Subcutaneous adipose tissue (tissue), 4 donors: ENCODE data around the gene UPK3A. TPM values are rescaled to one million over a fixed set of nuclear protein-coding genes. Genes with fewer than 3 reads are reported as not detected.

Source experiments
- total RNA-seq, 4 donors: library from RNA; depleted of rRNA; stranded (reverse); fragments of >200 nt; gene quantifications; one replicate each; pipeline ENCODE4 v1.1.0, GENCODE V29; 2016
- TF ChIP-seq, protein P1 (sequence below): fragments of 450-650 bp; IDR thresholded peaks from one replicate; pipeline ENCODE4 v1.5.1; 2016; ENCODE audit warnings: low read depth, mild to moderate bottlenecking, control low read depth, antibody characterized with exemption, moderate library complexity

Gene UPK3A
- total RNA-seq, 4 donors from 2014 or later, result not detected

DNA sequence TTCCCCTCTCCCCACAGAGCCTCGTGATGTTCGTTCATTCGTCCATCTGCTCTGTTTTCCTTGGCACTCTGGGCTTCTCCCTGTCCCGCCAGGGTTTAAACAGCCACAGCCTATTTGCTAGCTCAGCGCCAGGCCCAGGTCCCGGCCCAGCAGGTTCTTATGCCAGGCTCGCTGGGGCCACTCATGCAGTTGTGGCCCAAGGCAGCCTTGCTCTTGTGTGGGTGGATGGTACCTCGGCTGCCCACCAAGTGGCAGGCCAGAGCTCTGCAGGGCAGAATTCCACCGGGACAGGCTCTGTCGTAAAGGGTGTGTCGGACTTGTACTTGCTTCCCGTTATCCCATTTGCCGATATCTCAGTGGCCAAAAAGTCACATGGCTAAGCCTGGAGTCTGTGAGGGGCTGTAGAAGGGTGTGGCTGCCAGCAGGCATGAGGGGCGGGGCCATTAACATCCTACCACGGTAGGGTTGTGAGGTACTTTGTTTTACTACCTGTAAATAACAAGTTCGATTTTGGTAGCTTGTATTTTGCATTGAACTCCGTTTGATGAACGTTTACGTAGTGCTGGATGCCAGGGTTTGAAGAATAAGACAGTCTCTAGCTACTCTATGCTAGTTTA is 32.9 kb downstream of the UPK3A start:
- TF ChIP-seq, protein P1, sequence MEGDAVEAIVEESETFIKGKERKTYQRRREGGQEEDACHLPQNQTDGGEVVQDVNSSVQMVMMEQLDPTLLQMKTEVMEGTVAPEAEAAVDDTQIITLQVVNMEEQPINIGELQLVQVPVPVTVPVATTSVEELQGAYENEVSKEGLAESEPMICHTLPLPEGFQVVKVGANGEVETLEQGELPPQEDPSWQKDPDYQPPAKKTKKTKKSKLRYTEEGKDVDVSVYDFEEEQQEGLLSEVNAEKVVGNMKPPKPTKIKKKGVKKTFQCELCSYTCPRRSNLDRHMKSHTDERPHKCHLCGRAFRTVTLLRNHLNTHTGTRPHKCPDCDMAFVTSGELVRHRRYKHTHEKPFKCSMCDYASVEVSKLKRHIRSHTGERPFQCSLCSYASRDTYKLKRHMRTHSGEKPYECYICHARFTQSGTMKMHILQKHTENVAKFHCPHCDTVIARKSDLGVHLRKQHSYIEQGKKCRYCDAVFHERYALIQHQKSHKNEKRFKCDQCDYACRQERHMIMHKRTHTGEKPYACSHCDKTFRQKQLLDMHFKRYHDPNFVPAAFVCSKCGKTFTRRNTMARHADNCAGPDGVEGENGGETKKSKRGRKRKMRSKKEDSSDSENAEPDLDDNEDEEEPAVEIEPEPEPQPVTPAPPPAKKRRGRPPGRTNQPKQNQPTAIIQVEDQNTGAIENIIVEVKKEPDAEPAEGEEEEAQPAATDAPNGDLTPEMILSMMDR, result no peak

DNA sequence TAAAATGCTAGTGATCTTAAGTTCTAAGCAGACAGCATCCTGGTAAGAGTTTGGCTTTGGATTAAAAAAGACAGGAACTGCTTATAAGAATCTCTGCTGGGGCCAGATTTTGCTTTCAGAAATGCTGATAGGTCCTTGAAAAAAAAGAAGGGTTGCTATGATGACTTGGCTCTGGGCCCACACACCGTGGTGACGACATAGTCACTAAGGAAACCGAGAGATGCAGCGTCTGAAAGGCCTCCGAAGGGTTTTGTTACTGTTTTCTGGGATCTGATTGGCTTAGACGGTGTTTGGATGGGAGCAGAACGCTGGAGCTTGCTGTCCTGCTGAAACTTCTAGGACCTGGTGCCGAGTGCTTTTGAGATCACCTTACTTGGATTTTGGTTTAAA is 33.4 kb downstream of the UPK3A start:
- TF ChIP-seq, protein P1, result no peak

DNA sequence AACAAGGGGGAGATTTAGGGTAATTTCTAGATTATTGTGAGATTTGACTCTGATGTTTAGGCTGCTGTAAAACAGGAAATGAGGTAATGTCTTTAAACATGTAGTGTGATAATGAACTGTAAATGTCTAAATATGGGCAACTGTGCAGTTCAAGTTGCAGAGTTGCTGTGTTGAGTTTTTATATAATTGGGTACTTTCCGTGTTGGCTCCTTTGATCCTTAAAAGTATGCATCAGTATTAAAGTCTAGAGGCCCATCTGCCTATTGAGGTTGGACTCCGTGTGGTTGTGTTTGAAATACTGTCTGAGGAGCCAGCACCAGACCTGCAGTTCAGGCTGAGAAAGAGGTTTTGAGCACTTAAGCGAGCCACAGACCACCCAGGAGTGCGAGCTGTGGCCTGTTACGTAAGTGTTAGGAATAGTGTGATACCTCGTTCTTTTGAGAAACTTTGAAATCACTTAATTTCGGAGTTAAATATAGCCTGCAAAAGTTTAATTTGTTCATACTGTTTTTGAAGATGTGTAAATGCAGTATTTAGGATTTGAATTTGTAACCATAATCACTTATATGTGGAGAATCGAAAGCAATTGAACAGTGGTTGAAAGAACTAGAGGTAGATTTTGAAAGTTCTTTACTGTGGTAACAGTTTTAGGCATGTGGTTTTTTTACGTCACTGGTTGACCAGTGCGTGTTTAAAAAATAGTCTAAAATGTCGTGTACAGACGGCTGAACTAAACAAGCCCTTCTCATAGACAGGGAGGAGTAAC is 34.0 kb downstream of the UPK3A start:
- TF ChIP-seq, protein P1, result no peak

- TF ChIP-seq, protein P1, result no peak
These were observed 34.6 kb downstream of the UPK3A start for GRCh38 chr22:45319324-45319685.

- TF ChIP-seq, protein P1, result no peak
These were observed 35.7 kb downstream of the UPK3A start for GRCh38 chr22:45320357-45320976.

GRCh38 chr22:45321827-45322226 is 37.1 kb downstream of the UPK3A start:
- TF ChIP-seq, protein P1, result no peak

GRCh38 chr22:45322873-45323525 is 38.2 kb downstream of the UPK3A start:
- TF ChIP-seq, protein P1, result no peak
